ENCODE data around the gene PHF5A.

Gene PHF5A

GRCh38 chr22:41410311-41410751 lies 58.2 kb downstream of the PHF5A start:
- DNase-seq (ENCODE audit: extremely low read depth, insufficient read length): no peak
- Histone ChIP-seq H3K4me3 (replicated peaks; ENCODE audit: low read depth, low read length) (no peak overlapping the region), H3K36me3 (ENCODE audit: control insufficient read depth, insufficient read depth, low read length) (no peaks in the 10 kb centered on the region), H3K27me3 (replicated peaks; ENCODE audit: control insufficient read depth, insufficient read depth, low read length) (no peaks in the 10 kb centered on the region)
- TF ChIP-seq CTCF (IDR thresholded peaks at IDR 0.05; ENCODE audit: insufficient read depth, low read length, poor library complexity, severe bottlenecking): no peak

All from GM06990 (cell line).